COLO829 (cell line): Measurements from ENCODE around the gene CNKSR2.

Source experiments
- DNase-seq: peaks from one replicate; pipeline ENCODE4 v3.0.0; 2012; ENCODE audit warnings: low spot score

The CNKSR2 gene

DNA sequence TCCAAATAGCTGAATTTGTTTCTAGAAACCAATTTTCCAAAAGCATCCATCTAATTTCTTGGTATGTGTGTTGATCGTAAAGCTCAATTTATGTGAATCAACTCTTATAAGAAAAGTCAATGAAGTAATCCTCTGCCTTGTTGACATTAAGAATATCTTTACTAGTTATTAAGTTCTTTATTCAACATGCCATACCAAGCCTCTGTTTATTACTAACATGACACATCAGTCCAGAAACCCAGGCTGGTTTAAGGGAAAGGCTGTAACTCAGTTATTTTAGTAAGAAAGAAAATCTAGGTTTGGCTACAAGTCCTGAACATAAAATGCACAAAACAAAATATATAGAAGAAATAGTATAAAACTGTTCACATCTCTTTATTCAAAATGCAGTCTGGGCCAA is 235.9 kb downstream of the CNKSR2 start:
- DNase-seq, result no peak

DNA sequence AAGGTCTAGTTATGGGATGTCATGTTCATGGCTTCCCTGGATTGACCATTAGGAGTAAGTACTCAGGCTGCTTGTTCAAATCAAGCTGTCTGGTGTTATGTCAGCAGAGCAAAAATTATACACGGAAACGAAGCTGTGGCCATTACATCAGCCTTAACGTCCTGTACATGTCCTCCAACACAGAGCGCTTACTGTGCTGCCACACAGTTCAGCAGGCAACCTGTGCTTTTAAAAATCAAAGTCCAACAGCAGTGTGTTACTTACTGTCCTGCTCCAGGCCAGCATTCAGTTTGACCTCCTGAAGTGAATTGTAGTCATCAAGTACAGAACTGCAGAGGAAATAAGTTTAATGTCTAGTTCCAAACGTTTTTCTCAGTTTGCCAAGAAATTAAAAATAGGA is 237.9 kb downstream of the CNKSR2 start:
- no peak for DNase-seq

DNA sequence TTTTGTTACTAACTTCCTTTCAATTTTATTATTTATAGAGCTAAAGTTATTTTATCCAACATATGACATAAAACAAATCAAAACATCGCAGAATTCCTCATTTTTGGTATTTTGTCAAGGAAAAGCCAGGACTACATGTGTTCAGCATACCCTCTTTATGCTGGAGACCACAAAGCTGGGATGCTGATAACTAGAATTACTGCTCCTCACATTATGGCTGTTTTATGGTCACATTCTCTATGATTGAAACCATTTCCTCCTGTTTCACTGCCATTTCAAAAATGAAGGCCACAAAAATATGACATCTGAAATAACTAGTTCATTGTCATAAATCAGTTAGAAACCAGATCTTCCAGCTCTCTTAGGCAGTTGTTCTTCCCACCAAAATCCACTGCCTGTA is 242.2 kb downstream of the CNKSR2 start:
- DNase-seq, result no peak

- no peak for DNase-seq
Measured at GRCh38 chrX:21620234-21620633, 246.0 kb downstream of the CNKSR2 start.

DNA sequence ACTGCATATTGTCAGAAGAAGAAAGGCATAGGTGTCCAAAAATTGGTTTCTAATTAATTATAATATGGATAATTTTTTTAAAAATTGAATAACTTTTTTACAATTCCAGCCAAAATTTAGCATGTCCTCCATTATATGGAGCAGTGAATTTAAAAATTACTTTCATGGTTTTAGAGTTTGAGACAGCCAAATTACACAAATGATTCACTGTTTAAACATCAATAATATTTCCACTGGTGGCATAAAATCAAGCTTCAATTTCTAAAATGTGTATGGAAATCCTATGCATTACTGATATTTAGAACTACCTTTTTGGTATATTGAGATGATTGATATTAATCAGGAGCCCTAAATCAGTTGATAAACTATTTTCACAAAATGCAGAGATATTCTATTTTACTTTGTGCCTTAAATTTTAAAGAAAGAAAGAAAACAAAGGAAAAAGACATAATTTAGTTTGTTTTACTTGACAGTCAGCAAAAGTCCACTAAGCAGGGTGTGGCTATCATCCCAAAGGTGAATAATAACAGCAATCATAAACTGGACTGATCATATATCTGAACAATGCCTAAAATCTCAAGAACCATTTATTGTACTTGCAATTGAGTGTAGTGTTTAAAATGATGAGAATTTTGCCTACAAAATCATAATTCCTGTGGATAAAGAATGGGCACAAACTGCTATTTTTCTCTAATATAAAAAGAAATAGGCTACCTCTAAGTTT is 249.7 kb downstream of the CNKSR2 start:
- no peak for DNase-seq

DNA sequence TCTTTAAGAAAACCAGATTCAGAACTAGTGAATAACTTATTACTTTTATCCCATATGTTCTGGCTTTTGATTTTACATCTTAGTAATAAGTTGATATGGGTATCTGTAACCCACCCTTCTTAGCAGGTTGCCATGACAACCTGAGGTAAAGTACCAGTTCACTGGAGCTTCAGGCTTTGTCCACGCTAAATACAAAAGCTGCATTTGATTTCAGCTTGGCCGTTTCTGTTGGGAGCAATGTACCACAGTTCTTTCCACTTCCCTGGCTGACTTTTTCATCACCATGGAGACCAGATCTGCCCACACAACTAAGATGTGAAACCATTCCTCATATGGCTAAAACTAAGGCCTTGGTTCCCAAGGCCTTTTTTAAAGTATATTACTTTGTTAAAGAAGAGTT is 257.8 kb downstream of the CNKSR2 start:
- DNase-seq, result no peak

DNA sequence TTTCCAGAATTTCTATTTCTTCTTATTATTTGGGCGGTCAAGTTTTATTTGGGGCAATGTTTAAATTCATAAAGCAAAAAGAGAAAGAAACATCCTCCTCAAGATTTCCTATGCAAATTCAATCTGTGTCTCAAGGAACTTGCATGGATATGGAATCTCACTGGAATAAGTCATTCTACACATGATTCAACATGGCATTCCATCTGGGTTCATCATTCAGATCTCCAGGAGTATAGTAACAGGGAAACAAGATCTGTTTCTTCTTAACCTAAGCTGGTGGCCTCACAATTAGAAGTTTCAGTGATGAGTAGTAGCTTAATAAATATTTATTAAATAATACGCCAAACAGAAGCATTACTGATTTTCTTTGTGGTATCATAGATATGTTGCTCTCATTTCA is 264.1 kb downstream of the CNKSR2 start:
- no peak for DNase-seq

DNA sequence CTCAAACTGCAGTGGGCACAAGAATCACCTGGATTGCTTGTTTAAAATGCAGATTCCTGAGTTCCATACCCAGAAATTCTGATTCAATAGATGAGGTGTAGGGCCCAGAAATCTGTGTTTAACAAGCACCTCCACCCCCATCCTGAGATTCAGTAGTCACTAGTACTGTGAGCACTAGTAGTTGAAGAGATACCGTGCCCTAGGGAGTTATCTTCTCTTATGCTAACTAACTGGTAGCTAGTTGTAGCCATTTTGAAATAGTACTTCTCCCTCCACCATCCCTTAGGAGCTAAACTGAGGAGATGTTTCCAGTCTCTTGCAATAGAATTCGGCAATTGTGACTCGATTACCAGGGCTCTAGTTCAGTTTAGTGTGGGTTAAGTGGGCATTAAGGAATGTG is 265.6 kb downstream of the CNKSR2 start:
- no peak for DNase-seq

DNA sequence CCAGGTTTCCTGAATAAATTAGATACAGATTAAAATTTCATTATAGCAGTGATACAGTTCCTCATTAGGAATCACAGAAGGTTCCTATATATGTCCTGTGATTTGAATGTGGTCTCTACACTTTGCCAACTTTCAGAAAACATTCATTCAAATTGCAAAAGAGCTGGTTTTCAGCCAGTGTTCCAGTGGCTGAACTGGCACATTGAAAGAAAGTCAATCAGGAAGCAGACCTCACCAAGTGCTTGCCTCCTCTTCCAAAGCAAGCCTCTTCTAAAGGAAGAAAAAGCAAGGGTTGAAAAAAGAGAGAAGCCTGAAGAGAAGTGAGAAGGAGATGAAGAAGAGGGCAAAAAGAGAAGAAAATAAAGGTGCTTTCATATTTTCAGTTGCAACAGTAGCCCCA is 271.2 kb downstream of the CNKSR2 start:
- DNase-seq, result peak; percentile 22

GRCh38 chrX:21645886-21646285 is 271.7 kb downstream of the CNKSR2 start:
- peak; percentile 58 for DNase-seq

GRCh38 chrX:21655901-21656586 is 281.8 kb downstream of the CNKSR2 start:
- DNase-seq, result no peak

GRCh38 chrX:21656587-21657317 is 282.5 kb downstream of the CNKSR2 start:
- DNase-seq, result no peak

- no peak for DNase-seq
Measured at GRCh38 chrX:21657318-21658151, 283.3 kb downstream of the CNKSR2 start.

DNA sequence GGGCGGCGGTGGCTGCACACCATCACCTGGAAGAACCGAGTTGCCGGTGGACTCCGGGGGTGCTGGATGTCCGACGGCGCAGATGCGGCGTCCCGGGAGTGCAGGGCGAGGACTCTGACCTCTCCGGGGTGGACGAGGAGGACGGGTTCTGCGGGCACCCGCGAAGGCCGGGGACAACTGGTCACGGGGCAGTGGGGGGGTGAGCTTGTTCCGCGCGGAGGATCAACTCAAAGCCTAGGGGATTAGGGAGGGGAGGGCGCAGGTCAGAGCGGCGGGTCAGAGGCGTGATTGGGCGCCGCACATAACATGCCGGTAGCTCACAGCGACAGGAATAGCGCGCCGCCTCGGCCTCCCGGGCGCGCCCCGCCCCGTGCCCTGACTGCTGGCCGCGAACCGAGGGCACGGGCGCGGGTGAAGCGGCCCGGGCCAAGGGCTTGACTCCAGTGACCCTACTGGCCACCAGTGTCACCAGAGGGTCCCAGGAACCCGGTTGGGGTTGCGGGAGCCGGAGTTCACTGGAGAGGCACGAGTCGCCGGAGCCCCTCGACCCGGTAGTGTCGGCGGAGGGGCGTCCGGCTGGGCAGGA is 284.0 kb downstream of the CNKSR2 start, which contains the start of gene KLHL34:
Gene KLHL34 (minus strand): TSS at position 179 of the 586 bp plus-strand sequence. CDS start 542 bp downstream, outside the sequence.
- DNase-seq, result no peak

- no peak for DNase-seq
Measured at GRCh38 chrX:21658746-21659145, 284.5 kb downstream of the CNKSR2 start.

GRCh38 chrX:21659320-21659719 is 285.1 kb downstream of the CNKSR2 start:
- no peak for DNase-seq

DNA sequence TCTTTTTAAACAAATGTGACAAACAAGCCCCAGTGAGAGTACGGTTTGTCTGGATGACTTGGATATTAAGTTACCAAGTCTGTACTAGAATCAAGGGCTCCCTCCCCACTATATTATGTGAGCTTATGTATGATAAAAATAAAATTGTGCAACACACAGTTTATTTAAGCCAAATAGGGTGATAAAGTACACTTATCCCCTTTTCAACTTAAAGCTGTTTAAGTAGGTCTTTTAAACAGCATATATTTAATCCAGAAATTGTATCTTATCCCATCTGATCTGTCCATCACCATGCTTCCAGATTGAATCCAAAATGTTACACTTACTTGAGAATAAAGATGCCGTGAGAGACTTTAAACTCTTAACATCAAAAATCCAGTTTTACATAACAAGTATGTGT is 285.9 kb downstream of the CNKSR2 start:
- DNase-seq, result no peak

DNA sequence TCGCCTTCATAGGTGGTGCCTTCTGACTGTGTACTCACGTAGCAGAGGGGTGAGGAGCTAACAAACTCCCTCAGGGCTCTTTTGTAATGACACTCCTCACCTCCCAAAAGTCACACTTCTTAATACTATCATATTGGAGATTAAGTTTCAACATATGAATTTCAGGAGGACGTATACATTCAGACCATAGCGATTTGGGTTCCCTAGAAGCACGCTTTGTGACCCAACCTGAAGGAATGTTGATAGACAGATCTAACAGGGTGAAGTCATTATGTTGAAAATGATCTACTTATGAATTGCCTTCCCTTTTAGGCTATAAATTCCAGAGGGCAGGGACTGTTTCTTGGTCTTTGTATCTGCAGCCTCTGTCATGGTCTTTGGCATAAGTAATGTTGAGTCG is 287.1 kb downstream of the CNKSR2 start:
- DNase-seq, result no peak

DNA sequence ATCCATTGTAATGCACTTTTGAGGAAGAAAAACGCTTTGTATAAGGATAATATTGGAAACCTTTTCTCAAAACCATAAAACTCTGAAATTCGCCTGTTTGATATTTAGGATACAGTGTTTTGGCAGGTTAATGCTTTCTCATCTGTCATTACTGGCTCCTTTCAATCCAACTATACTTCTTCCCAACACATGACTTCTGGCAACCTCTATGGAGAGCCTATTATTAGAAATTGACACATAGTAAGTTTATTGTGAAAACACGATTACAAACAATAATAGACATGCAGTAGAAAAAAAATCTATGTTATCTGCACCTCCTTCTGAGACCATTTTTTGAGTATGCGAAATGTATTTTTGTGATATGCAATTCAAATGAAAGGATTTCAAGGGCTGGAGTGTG is 288.5 kb downstream of the CNKSR2 start:
- DNase-seq, result no peak

- DNase-seq, result no peak
Measured at GRCh38 chrX:21666252-21666651, 292.0 kb downstream of the CNKSR2 start.

GRCh38 chrX:21666679-21667078 is 292.5 kb downstream of the CNKSR2 start:
- peak; percentile 26 for DNase-seq
